ENCODE data around the gene CYFIP1. TPM values are rescaled to one million over a fixed set of nuclear protein-coding genes. Genes with fewer than 3 reads are reported as not detected.

CYFIP1 gene
- polyA plus RNA-seq, 2 of the 4 experiments (the other 2 are of a cell fraction) = 68.2 to 69.4 TPM

- Histone ChIP-seq H3K4me3 (no peak overlapping the region), H3K27ac (no peak overlapping the region), H3K4me2 (no peak overlapping the region), H3K4me1 (peaks cover 34% of the 10 kb centered on the region), H3K9me3 (no peaks in the 10 kb centered on the region)
- ChIA-PET CTCF (interaction anchor here (1.0 to 1.9 kb wide), 2 partner anchors 10 kb away, joined by 3 to 6 read pairs; no protein-coding TSS in a partner anchor), POLR2A (no interaction called here)
- DNase-seq (ENCODE audit: low read depth in 1 of 2, low spot score in 1 of 2) (no peak), ATAC-seq (no peak), FAIRE-seq (no peak)
- 87% methylated on average over 33 of the region's 33 CpGs for WGBS (ENCODE audit: missing lambda C conversion rate)
- TF ChIP-seq FOXS1 (CRISPR knock-in tag; IDR thresholded peaks at IDR 0.05) (no peak), NR3C1 (IDR thresholded peaks at IDR 0.05) (no peak), HMGXB4 (CRISPR knock-in tag; IDR thresholded peaks at IDR 0.05; ENCODE audit: borderline replicate concordance) (no peak), SREBF2 (IDR thresholded peaks at IDR 0.05) (no peak), RAD21 (conservative IDR thresholded peaks at IDR 0.05 in 1 of 2, IDR thresholded peaks at IDR 0.05 in 1 of 2) (no peak), POLR2AphosphoS2 (conservative IDR thresholded peaks at IDR 0.05; ENCODE audit: low read length) (no peak), NPAS2 (CRISPR knock-in tag; IDR thresholded peaks at IDR 0.05; ENCODE audit: borderline replicate concordance) (no peak)
- TF ChIP-seq, protein P1, sequence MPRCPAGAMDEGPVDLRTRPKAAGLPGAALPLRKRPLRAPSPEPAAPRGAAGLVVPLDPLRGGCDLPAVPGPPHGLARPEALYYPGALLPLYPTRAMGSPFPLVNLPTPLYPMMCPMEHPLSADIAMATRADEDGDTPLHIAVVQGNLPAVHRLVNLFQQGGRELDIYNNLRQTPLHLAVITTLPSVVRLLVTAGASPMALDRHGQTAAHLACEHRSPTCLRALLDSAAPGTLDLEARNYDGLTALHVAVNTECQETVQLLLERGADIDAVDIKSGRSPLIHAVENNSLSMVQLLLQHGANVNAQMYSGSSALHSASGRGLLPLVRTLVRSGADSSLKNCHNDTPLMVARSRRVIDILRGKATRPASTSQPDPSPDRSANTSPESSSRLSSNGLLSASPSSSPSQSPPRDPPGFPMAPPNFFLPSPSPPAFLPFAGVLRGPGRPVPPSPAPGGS (IDR thresholded peaks at IDR 0.05) = no peak
These were observed 88.5 kb downstream of the CYFIP1 start for GRCh38 chr15:22891426-22892210.

DNA sequence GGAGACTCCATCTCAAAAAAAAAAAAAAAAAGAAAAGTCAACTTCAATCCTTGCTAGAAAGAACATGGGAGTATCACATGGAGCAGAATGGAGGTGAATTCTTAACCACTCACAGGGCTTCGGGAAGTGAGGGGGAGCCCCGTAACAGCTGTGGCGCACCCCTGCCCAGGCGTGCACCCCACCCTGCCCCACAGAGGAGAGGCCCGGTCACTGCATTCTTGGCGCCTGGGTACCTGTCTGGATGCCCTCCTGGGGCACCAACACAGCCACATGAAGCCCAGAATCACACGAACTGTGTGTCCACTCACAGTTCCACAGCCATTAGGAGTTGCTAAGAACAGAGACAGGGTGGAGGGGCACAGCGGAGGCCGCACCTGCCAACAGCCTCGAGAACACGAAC, 89.9 kb downstream of the CYFIP1 start:
- no peak overlapping the region for H3K27ac ChIP-seq
- ChIA-PET CTCF (no interaction called here), POLR2A (no interaction called here)
- DNase-seq (ENCODE audit: low read depth in 1 of 2, low spot score in 1 of 2) = no peak
- WGBS (ENCODE audit: missing lambda C conversion rate) = 94% methylated on average over 9 of the region's 11 CpGs
- no peak overlapping the region for H3K4me2 ChIP-seq
- no peak overlapping the region for H3K4me3 ChIP-seq
- no peak for TF ChIP-seq HDAC2 (IDR thresholded peaks at IDR 0.05)
- no peak for TF ChIP-seq RCOR1 (IDR thresholded peaks at IDR 0.05; ENCODE audit: low read depth, low read length)
- TF ChIP-seq, protein P2, sequence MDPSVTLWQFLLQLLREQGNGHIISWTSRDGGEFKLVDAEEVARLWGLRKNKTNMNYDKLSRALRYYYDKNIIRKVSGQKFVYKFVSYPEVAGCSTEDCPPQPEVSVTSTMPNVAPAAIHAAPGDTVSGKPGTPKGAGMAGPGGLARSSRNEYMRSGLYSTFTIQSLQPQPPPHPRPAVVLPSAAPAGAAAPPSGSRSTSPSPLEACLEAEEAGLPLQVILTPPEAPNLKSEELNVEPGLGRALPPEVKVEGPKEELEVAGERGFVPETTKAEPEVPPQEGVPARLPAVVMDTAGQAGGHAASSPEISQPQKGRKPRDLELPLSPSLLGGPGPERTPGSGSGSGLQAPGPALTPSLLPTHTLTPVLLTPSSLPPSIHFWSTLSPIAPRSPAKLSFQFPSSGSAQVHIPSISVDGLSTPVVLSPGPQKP (IDR thresholded peaks at IDR 0.05; ENCODE audit: low read depth, low read length) = no peak
- no peak for TF ChIP-seq SMC3 (IDR thresholded peaks at IDR 0.05)
- TF ChIP-seq ZSCAN20 (CRISPR knock-in tag; IDR thresholded peaks at IDR 0.05) = no peak
- H3K9me3 ChIP-seq = no peaks in the 10 kb centered on the region
- no peak for ATAC-seq
- H3K4me1 ChIP-seq = peaks cover 21% of the 10 kb centered on the region
- no peak for FAIRE-seq

- FAIRE-seq = no peak
- Histone ChIP-seq H3K4me2 (no peak overlapping the region), H3K4me1 (peaks cover 18% of the 10 kb centered on the region), H3K4me3 (no peak overlapping the region), H3K27ac (peak overlapping the region in 1 of 2 experiments; percentile 2; a peak in 1 of 6 replicates), H3K9me3 (no peaks in the 10 kb centered on the region)
- DNase-seq (ENCODE audit: low read depth in 1 of 2, low spot score in 1 of 2) = no peak
- POLR2A ChIA-PET = no interaction called here
- ATAC-seq = no peak
- TF ChIP-seq GATA3 (IDR thresholded peaks at IDR 0.05; ENCODE audit: borderline replicate concordance) (no peak), EHMT2 (IDR thresholded peaks at IDR 0.05; ENCODE audit: low read depth) (no peak)
- 94% methylated on average over 14 of the region's 14 CpGs for WGBS (ENCODE audit: missing lambda C conversion rate)
- CTCF ChIA-PET = interaction anchor here (0.6 kb wide), 1 partner anchor 86 kb away, joined by 3 read pairs; no protein-coding TSS in a partner anchor
These were observed 90.9 kb downstream of the CYFIP1 start for GRCh38 chr15:22889146-22889818.
